Pons (tissue), 1 donor: ENCODE data around the gene DONSON.

Experiments used
- DNase-seq: peaks from one replicate; pipeline ENCODE4 v3.0.0-alpha.2; 2016; ENCODE audit warnings: low spot score

DONSON gene

DNA sequence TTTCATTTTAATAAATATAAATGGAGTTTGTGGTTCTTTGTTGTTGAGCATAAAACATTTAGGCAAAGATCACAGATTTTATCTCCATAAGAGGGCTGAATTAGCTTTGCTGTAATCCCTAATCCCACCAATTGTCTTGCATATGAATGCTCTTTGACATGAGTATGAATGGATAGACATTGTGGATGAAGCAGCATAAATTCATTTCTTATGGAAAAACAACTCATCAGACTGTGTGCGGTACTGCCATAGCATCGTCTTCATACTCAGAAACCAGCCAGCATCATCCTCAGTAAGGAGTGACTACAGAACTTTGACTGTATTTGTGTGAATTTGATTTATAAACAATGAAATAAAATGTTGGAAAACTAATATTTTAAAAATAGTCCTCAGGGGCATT lies 26.1 kb downstream of the DONSON start:
- DNase-seq, result no peak

DNA sequence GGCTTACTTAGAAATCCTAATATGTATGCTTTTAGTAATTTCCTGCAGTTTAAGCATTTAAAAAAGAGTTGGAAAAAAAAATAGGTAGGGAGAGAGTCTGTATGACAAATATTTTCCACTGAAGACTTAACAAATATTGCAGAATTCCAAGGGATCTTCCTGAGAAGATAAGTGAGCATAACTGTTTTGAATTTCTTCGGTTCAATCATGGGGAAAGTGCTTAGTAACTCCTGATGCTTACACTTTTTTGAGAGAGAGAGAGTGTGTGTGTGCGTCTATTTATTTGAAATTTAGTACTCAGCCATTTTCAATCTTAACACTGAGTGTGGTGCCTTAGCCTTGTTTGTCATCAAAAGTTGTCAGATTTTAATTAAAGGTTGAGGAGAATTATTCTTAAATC lies 27.1 kb downstream of the DONSON start:
- no peak for DNase-seq

DNA sequence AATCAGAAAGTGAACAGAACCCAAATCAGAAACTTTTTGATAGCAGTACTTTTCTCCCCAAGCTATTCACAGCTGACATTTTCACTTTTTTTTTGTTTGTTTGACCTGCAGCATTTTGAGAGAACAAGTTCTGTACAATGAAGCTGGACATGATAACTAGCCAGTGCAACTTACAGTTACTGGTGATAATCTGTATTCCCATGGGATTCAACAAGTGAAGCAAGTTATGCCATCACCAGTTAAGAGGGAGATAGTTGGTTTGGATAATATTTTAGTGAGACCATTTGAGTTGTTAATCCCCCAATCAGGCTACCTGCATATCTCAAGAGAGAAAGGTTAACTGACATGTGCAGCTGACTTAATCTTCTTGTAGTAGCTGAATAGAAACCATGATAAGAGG lies 27.5 kb downstream of the DONSON start:
- DNase-seq, result no peak

DNA sequence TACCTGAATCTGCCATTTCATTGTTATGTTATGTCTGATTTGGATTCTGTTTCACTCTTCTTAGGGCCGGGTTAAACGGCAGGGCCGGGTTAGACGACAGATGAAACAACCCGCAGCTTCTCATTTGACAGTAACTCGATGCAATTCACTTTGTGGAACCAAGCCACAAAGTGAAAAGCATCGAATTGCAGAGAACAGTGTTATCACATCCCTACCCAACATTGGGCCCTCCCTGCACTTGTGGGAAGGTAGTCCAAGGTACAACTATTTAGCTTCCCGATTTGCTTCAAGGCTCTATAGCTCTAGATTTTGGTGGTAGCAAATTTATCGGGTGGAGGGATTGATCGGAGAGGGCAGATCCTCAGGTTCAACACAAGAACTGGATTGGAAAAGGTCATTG lies 28.7 kb downstream of the DONSON start:
- DNase-seq, result no peak

DNA sequence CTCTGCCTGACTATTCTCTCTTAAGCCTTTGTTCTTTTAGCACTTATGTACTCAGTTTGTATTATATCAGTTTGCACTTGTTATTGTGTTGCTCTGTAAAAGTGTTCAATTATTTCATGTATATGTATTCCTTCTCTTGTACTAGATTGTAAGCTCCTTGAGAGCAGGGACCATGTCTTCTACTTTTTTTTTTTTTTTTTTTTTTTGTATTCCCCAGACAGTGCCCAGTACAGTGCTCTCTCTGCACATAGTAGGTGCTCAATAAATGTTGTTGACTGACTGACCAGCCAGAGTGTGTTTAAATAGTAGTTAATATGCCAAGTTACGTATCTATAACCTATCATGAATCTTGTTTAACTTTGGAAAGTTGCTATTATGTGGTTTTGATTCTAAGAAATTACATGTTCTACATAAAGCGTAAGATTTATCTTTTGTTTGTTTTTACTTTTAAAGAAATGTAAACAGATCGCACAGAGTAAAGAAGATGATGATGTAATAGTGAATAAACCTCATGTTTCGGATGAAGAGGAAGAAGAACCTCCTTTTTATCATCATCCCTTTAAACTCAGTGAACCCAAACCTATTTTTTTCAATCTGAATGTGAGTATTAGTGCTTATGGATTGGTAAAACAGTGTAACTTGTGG lies 29.6 kb downstream of the DONSON start:
- DNase-seq, result no peak

DNA sequence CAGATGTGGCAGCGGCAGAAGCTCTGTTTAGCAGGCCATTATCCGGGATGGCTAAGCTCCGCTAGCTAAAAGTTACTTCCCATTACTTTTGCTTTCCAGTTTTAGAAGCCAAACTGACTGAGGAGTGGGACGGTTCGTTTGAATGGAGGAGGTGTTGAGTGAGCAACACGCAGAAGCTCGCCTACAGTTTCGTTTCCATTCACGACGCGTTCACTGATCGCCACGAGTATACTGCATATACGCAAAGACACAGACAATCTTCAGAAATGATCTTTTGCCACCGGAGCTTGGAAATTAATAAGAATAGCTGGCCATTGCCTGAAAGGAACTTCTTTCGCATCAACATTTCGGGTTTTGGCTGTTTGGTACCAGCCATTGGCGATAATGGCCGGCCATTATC lies 31.0 kb downstream of the DONSON start:
- no peak for DNase-seq

GRCh38 chr21:33554982-33555344 lies 33.5 kb downstream of the DONSON start:
- no peak for DNase-seq

- no peak for DNase-seq
Observed at GRCh38 chr21:33554236-33554981, 34.1 kb downstream of the DONSON start.

DNA sequence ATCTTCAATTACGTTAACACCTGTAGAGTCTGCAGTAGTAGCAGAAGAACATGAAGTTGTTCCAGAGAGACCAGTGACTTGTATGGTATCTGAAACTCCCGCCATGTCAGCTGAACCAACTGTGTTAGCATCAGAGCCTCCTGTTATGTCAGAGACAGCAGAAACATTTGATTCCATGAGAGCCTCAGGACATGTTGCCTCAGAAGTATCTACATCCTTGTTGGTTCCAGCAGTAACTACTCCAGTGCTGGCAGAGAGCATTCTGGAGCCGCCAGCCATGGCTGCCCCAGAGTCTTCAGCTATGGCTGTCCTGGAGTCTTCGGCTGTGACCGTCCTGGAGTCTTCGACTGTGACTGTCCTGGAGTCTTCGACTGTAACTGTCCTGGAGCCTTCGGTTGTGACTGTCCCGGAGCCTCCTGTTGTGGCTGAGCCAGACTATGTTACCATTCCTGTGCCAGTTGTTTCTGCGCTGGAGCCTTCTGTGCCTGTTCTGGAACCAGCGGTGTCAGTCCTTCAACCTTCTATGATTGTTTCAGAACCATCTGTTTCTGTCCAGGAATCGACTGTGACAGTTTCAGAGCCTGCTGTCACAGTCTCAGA lies 35.4 kb downstream of the DONSON start:
- DNase-seq, result no peak

GRCh38 chr21:33552093-33552998 lies 36.1 kb downstream of the DONSON start:
- no peak for DNase-seq

DNA sequence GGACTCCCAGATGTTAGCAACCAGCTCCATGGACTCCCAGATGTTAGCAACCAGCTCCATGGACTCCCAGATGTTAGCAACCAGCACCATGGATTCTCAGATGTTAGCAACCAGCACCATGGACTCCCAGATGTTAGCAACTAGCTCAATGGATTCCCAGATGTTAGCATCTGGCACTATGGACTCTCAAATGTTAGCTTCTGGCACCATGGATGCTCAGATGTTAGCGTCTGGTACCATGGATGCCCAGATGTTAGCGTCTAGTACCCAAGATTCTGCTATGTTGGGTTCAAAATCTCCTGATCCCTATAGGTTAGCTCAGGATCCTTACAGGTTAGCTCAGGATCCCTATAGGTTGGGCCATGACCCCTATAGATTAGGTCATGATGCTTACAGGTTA lies 36.8 kb downstream of the DONSON start:
- no peak for DNase-seq

DNA sequence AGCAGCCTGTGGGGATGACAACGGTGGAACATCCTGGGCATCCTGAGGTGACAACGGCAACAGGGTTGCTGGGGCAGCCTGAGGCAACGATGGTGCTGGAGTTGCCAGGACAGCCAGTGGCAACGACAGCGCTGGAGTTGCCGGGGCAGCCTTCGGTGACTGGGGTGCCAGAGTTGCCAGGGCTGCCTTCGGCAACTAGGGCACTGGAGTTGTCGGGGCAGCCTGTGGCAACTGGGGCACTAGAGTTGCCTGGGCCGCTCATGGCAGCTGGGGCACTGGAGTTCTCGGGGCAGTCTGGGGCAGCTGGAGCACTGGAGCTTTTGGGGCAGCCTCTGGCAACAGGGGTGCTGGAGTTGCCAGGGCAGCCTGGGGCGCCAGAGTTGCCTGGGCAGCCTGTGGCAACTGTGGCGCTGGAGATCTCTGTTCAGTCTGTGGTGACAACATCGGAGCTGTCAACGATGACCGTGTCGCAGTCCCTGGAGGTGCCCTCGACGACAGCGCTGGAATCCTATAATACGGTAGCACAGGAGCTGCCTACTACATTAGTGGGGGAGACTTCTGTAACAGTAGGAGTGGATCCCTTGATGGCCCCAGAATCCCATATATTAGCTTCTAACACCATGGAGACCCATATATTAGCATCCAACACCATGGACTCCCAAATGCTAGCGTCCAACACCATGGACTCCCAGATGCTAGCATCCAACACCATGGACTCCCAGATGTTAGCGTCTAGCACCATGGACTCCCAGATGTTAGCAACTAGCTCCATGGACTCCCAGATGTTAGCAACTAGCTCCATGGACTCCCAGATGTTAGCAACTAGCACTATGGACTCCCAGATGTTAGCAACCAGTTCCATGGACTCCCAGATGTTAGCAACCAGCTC lies 37.5 kb downstream of the DONSON start:
- DNase-seq, result no peak

- DNase-seq, result no peak
Observed at GRCh38 chr21:33549848-33550771, 38.4 kb downstream of the DONSON start.

- peak; percentile 21 for DNase-seq
Observed at GRCh38 chr21:33546086-33546485, 42.4 kb downstream of the DONSON start.

DNA sequence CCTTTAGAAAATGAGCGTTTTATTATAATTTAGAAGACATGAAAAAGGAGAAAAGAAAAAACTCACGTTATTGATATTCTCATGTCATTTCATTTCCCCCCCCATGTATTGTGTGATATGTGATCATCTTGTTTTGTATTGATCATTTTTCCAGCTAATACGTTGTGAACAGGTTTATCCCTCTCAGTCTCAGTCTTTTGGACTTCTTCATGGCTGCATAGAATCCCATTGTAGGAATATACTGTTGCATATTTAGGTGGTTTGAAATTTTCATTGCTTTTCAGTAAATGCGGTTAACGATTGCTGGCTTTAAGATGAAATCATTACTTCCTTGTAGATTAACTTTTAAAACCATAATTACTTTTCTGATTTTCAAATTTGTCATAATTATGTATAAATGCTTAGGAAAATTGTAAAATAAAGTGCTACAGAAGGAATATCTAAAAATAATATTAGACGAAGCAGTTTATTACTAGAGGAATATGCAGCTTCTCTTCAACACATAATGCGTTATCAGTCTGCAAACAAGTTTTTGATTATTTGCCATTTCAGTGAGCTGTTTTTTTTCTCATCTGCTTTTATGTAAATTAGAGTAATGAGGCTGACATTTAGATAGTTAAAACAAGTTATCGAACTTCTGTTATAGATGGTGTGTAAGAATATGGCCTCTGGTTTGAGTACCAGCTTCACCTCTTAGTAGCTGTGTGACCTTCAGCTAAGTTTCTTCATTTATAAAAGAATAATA lies 43.9 kb downstream of the DONSON start:
- no peak for DNase-seq

- DNase-seq, result peak; percentile 60
Observed at GRCh38 chr21:33543505-33544129, 44.9 kb downstream of the DONSON start.

DNA sequence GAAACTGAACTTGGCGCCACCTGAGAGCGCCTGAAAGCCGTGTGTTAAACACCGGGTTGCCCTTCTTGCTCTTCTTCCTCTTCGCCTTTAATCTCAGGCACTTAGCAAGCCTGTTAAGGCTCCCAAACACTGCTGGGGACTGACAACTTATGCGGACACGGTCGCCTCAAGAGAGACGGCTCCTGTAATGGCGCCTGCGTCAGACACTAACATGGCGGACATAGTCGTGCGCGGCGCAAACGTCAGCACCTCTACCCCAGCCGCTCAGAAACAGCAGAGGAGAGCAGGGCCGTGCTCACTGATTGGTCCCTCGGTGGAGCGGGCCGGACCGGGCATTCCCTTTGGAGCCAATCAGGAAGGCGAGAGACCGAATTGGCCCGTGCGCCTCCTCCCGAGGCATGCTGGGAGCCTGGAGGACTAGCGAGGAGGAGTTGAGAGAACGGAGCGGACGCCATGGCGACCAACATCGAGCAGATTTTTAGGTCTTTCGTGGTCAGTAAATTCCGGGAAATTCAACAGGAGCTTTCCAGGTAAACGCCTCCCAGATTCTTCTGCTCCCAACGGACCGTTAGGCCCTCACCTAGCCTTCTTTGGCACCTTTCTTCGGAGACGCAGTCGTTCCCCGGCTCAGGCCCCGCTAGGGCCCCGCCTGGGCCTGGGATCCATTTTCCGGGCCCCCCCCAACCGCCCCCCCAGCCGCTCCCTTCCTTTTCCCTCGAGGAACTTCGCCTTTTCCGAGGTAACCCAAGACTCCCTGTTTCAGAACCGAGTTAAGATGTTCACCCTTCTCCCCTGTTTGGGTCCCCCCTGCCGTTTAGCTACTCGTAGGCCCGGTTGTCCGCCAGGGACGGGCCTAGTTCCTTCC lies 45.6 kb downstream of the DONSON start, which contains the start of gene SON:
Gene SON (plus strand): TSS at position 399 of the 865 bp plus-strand sequence. CDS start 55 bp downstream, at position 454.
- DNase-seq, result peak; percentile 99
